IMR-90 (cell line): Measurements from ENCODE around the gene ARF3. TPM values are rescaled to one million over a fixed set of nuclear protein-coding genes. Genes with fewer than 3 reads are reported as not detected.

Source experiments
- ATAC-seq: fragments of 200-7000 bp; cut with Tn5 transposase; 2 replicates; pipeline ENCODE4 v1.9.1; 2020; ENCODE audit warnings: low read depth, mild to moderate bottlenecking, moderate library complexity
- BruUV-seq: library from RNA; stranded (reverse); fragments of 400-500 nt; replicated peaks from 2 replicates; lab custom pipeline; 2021; lab: Mats Ljungman, UMichigan
- CTCF ChIA-PET: fragments of 300-600 bp; formaldehyde crosslinking; extraction: SDS; loops from one replicate; lab custom pipeline; 2021; ENCODE audit warnings: antibody characterized with exemption; lab: Yijun Ruan, JAX
- POLR2A ChIA-PET: fragments of 300-600 bp; sonication (Branson Sonifier 250); formaldehyde crosslinking; loops from one replicate; lab custom pipeline; 2022; ENCODE audit warnings: antibody characterized with exemption; ENCODE audit not compliant: unreplicated experiment; lab: Charles Lee
- DNase-seq: peaks from one replicate; pipeline ENCODE4 v3.0.0; 2013
- H2AFZ ChIP-seq: replicated peaks from 2 replicates; pipeline ENCODE3; 2013; ENCODE audit warnings: low read length, mild to moderate bottlenecking; ENCODE audit not compliant: poor library complexity
- H2AK5ac ChIP-seq: 2 replicates; pipeline ENCODE4 v1.6.1; 2013; ENCODE audit warnings: low read depth, low read length, inconsistent platforms
- H2AK9ac ChIP-seq: replicated peaks from 2 replicates; pipeline ENCODE3; 2013; ENCODE audit warnings: mild to moderate bottlenecking, low read depth, low read length, moderate library complexity; ENCODE audit not compliant: poor library complexity
- H2BK120ac ChIP-seq: 2 replicates; pipeline ENCODE4 v1.6.1; 2013; ENCODE audit warnings: low read depth, low read length, inconsistent platforms
- H2BK15ac ChIP-seq: 3 replicates; pipeline ENCODE4 v1.6.1; 2013; ENCODE audit warnings: low read depth, low read length, inconsistent platforms
- H2BK20ac ChIP-seq: 2 replicates; pipeline ENCODE4 v1.6.1; 2013; ENCODE audit warnings: low read depth, mild to moderate bottlenecking, inconsistent platforms, low read length, moderate library complexity
- H2BK5ac ChIP-seq: 2 replicates; pipeline ENCODE4 v1.6.1; 2013; ENCODE audit warnings: mild to moderate bottlenecking, low read depth, low read length, inconsistent platforms; ENCODE audit not compliant: poor library complexity, severe bottlenecking
- H3K14ac ChIP-seq: replicated peaks from 2 replicates; pipeline ENCODE4 v1.6.1; 2013; ENCODE audit warnings: low read depth, low read length, inconsistent platforms
- H3K18ac ChIP-seq: 2 replicates; pipeline ENCODE4 v1.6.1; 2013; ENCODE audit warnings: low read depth, low read length, control low read depth
- H3K23ac ChIP-seq: 2 replicates; pipeline ENCODE4 v1.6.1; 2013; ENCODE audit warnings: low read depth, low read length, inconsistent platforms
- H3K27ac ChIP-seq: 2 replicates; pipeline ENCODE4 v1.5.1; 2013; ENCODE audit warnings: mild to moderate bottlenecking, control low read depth, low read length; ENCODE audit not compliant: insufficient read depth
- H3K27me3 ChIP-seq: 2 replicates; pipeline ENCODE4 v1.6.1; 2013; ENCODE audit warnings: low read length; ENCODE audit not compliant: control insufficient read depth, insufficient read depth
- H3K36me3 ChIP-seq: 2 replicates; pipeline ENCODE4 v1.6.1; 2013; ENCODE audit warnings: low read length, mixed read lengths; ENCODE audit not compliant: control insufficient read depth, insufficient read depth
- H3K4ac ChIP-seq: 2 replicates; pipeline ENCODE4 v1.6.1; 2013; ENCODE audit warnings: low read depth, low read length, inconsistent platforms
- H3K4me1 ChIP-seq: 2 replicates; pipeline ENCODE4 v1.6.1; 2013; ENCODE audit warnings: low read length, mixed read lengths; ENCODE audit not compliant: control insufficient read depth, insufficient read depth
- H3K4me2 ChIP-seq: 2 replicates; pipeline ENCODE4 v1.6.1; 2013; ENCODE audit warnings: low read depth, mild to moderate bottlenecking, control low read depth, low read length, moderate library complexity
- H3K4me3 ChIP-seq: 2 replicates; pipeline ENCODE4 v1.5.1; 2013; ENCODE audit warnings: low read depth, mild to moderate bottlenecking, control low read depth, low read length, moderate library complexity; ENCODE audit not compliant: insufficient read depth
- H3K56ac ChIP-seq: 2 replicates; pipeline ENCODE4 v1.6.1; 2013; ENCODE audit warnings: low read length, inconsistent platforms; ENCODE audit not compliant: insufficient read depth; ENCODE audit errors: extremely low read depth
- H3K79me1 ChIP-seq, 2 experiments: 2 replicates each; pipeline ENCODE4 v1.6.1; 2013; ENCODE audit warnings: low read length in 2 of 2, inconsistent platforms in 1 of 2, low read depth in 1 of 2
- H3K9ac ChIP-seq: 2 replicates; pipeline ENCODE4 v1.6.1; 2013; ENCODE audit warnings: low read depth, low read length, control low read depth
- H3K9me1 ChIP-seq: 2 replicates; pipeline ENCODE4 v1.6.1; 2013; ENCODE audit warnings: low read length, inconsistent platforms; ENCODE audit not compliant: insufficient read depth
- H3K9me3 ChIP-seq: 2 replicates; pipeline ENCODE4 v1.6.1; 2013; ENCODE audit warnings: low read length; ENCODE audit not compliant: control insufficient read depth, insufficient read depth
- H4K20me1 ChIP-seq: 2 replicates; pipeline ENCODE4 v1.6.1; 2013; ENCODE audit warnings: low read length, inconsistent platforms; ENCODE audit not compliant: insufficient read depth
- H4K5ac ChIP-seq: 2 replicates; pipeline ENCODE4 v1.6.1; 2013; ENCODE audit warnings: mild to moderate bottlenecking, low read depth, low read length, control low read depth
- H4K8ac ChIP-seq, 2 experiments: 2 replicates each; pipeline ENCODE4 v1.6.1; 2013; ENCODE audit warnings: low read depth in 2 of 2, low read length in 2 of 2, control low read depth in 1 of 2, inconsistent platforms in 1 of 2
- H4K91ac ChIP-seq: 2 replicates; pipeline ENCODE4 v1.6.1; 2013; ENCODE audit warnings: low read depth, low read length, inconsistent platforms; ENCODE audit not compliant: insufficient read depth
- BHLHE40 ChIP-seq: fragments of 150-350 bp; IDR thresholded peaks from 2 replicates; pipeline ENCODE4 v1.6.1; 2016; ENCODE audit warnings: mild to moderate bottlenecking, low read depth, low read length
- FOS ChIP-seq: fragments of 150-350 bp; IDR thresholded peaks from 2 replicates; pipeline ENCODE4 v1.6.1; 2016; ENCODE audit warnings: low read depth, low read length
- MAFK ChIP-seq: IDR thresholded peaks from 2 replicates; pipeline ENCODE4 v1.6.1; 2012; ENCODE audit warnings: low read depth, low read length, improper control_type of control experiment
- MXI1 ChIP-seq: IDR thresholded peaks from 2 replicates; pipeline ENCODE4 v1.6.1; 2012; ENCODE audit warnings: low read depth, mild to moderate bottlenecking, low read length, moderate library complexity, borderline replicate concordance
- POLR2A ChIP-seq: IDR thresholded peaks from 2 replicates; pipeline ENCODE4 v1.6.1; 2012; ENCODE audit warnings: mild to moderate bottlenecking, low read depth, low read length
- RFX5 ChIP-seq: IDR thresholded peaks from 2 replicates; pipeline ENCODE4 v1.8.0; 2012; ENCODE audit warnings: low read depth, mild to moderate bottlenecking, low read length, moderate library complexity
- SMC3 ChIP-seq: fragments of 150-350 bp; IDR thresholded peaks from 2 replicates; pipeline ENCODE4 v1.6.1; 2016; ENCODE audit warnings: low read depth, mild to moderate bottlenecking, antibody characterized with exemption, low read length, moderate library complexity
- WGBS, 2 experiments: methylation state at CpG; one replicate each; pipeline versions ENCODE4 v1.1.5 to v1.1.7; 2013; ENCODE audit warnings: missing lambda C conversion rate in 2 of 2; ENCODE audit not compliant: insufficient read length in 1 of 2; ENCODE audit errors: extremely low coverage in 2 of 2; 5-methylcytosine and 5-hydroxymethylcytosine counted together
- dilution Hi-C: fragments of 300-500 bp; cut with HindIII; formaldehyde crosslinking; loops from one replicate; pipeline ENCODE4 v1.14.3; 2018; ENCODE audit warnings: low sequenced_read_pairs; ENCODE audit not compliant: unreplicated experiment
- in situ Hi-C: fragments of 300-500 bp; cut with MboI; formaldehyde crosslinking; loops from 3 replicates; pipeline ENCODE4 v1.14.3; 2019; ENCODE audit warnings: low sequenced_read_pairs, inconsistent platforms, mixed read lengths
- intact Hi-C: fragments of 100-400 bp; cut with micrococcal nuclease; formaldehyde crosslinking; loops from 2 replicates; pipeline ENCODE4 v1.10.0; 2022
- polyA plus RNA-seq, 3 experiments: library from polyadenylated mRNA; depleted of rRNA; stranded (reverse); fragments of >200 nt; gene quantifications; 2 replicates each; pipeline ENCODE4 v1.2.3, GENCODE V29; 2012; ENCODE audit warnings: low replicate concordance in 1 of 3
- total RNA-seq: library from RNA; depleted of rRNA; stranded (reverse); fragments of >200 nt; gene quantifications from 2 replicates; pipeline ENCODE4 v1.2.3, GENCODE V29; 2012
- TF ChIP-seq, protein P1 (sequence below): fragments of 150-350 bp; IDR thresholded peaks from 2 replicates; pipeline ENCODE4 v1.6.1; 2017; ENCODE audit warnings: mild to moderate bottlenecking, antibody characterized with exemption, low read length, low read depth

ARF3 gene
- total and polyA plus RNA-seq, 2 of the 4 experiments (the other 2 are of a cell fraction) = 97.7 to 198 TPM

DNA sequence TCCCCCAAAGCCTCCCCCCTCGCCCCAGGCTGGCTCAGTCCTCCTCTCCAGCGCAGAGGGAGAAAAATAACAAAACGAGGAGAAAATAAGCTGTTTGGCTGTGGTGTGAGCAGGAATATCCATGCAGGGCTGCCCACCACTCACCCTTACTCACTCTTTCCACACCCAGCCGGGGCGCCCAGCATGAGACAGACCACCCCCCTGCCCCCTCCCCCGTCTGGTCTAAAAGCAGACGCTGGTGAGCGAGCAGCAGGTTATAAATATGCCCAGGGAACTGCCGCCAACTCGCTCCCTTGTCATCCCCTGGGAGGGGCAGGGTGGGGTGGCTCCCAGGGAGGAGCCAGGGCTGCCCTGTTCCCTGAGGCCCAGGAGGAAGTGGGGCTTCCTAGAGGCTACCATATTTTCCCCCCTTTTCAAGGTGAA lies 28.2 kb upstream of the ARF3 start:
- no peak overlapping the region for H3K4me2 ChIP-seq
- DNase-seq (no peak), ATAC-seq (no peak)
- no peaks in the 10 kb centered on the region for H3K9me3 ChIP-seq
- H3K18ac ChIP-seq = no peak overlapping the region
- no peak overlapping the region for H2BK5ac ChIP-seq
- dilution Hi-C loops (no loop called here), in situ Hi-C loops (no loop called here), intact Hi-C loops (no loop called here)
- H2BK15ac ChIP-seq = no peak overlapping the region
- POLR2A ChIA-PET = no interaction called here
- no peak overlapping the region for H2AFZ ChIP-seq
- peaks cover 3% of the 10 kb centered on the region; the same call in 1 of the 2 replicates for H4K20me1 ChIP-seq
- H4K8ac ChIP-seq = no peak overlapping the region
- H3K27ac ChIP-seq = no peak overlapping the region
- H3K9me1 ChIP-seq = no peaks in the 10 kb centered on the region; the same call in 1 of the 2 replicates
- H3K27me3 ChIP-seq = peaks cover 91% of the 10 kb centered on the region
- no peak overlapping the region for H2BK20ac ChIP-seq
- no peak overlapping the region for H3K56ac ChIP-seq
- BruUV-seq = no TSS peak
- no peak overlapping the region for H3K14ac ChIP-seq
- no peaks in the 10 kb centered on the region for H3K36me3 ChIP-seq
- no peak overlapping the region for H2AK9ac ChIP-seq
- WGBS, 2 experiments = no CpG with 5 or more reads among the region's 10 CpGs
- CTCF ChIA-PET = no interaction called here
- no peak overlapping the region for H3K9ac ChIP-seq
- no peak overlapping the region for H3K4me3 ChIP-seq
- TF ChIP-seq BHLHE40 (no peak), RFX5 (no peak), POLR2A (no peak), MAFK (no peak), MXI1 (no peak), FOS (no peak), SMC3 (no peak)
- TF ChIP-seq, protein P1, sequence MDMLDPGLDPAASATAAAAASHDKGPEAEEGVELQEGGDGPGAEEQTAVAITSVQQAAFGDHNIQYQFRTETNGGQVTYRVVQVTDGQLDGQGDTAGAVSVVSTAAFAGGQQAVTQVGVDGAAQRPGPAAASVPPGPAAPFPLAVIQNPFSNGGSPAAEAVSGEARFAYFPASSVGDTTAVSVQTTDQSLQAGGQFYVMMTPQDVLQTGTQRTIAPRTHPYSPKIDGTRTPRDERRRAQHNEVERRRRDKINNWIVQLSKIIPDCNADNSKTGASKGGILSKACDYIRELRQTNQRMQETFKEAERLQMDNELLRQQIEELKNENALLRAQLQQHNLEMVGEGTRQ = no peak
- H3K23ac ChIP-seq = no peak overlapping the region
- H2BK120ac ChIP-seq = no peak overlapping the region
- H4K91ac ChIP-seq = no peak overlapping the region
- no peaks in the 10 kb centered on the region for H3K4me1 ChIP-seq
- H3K79me1 ChIP-seq = no peaks in the 10 kb centered on the region
- no peak overlapping the region for H3K4ac ChIP-seq
- H2AK5ac ChIP-seq = no peak overlapping the region
- H4K5ac ChIP-seq = no peak overlapping the region
